SK-N-DZ (cell line): ENCODE measurements around the gene TMEM86A.

Experiments
- DNase-seq: peaks from one replicate; pipeline ENCODE4 v3.0.0-alpha.2; 2015; ENCODE audit warnings: low spot score

Gene TMEM86A

GRCh38 chr11:18723991-18724390, 25.4 kb downstream of the TMEM86A start:
- DNase-seq: no peak

GRCh38 chr11:18726040-18726439, 27.5 kb downstream of the TMEM86A start, which contains the start of gene IGSF22:
Gene IGSF22 (minus strand): TSS chr11:18726188. CDS start chr11:18724236, 1,952 bp downstream.
- no peak for DNase-seq

GRCh38 chr11:18727479-18728236, 29.1 kb downstream of the TMEM86A start:
- DNase-seq: peak; percentile 74

GRCh38 chr11:18728658-18729057, 30.1 kb downstream of the TMEM86A start:
- DNase-seq: no peak

DNA sequence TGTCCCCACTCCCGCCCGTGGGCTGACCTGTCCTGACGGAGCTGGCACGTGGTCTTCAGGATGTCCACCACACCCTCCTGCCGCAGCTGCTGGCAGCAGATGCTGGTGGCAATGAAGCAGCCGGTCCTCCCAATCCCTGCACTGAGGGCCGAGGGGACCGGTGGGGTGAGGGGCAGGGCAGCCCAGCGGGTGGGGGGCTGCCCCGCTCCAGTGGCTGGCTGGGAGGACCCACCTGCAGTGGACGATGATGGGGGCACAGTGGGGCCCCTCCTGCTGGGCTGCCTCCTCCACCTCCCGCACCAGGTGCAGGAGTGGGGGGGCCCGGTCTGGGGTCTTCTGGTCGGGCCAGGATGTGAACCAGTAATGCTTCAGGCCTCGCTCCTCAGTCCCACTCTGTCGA, 30.8 kb downstream of the TMEM86A start:
- no peak for DNase-seq

DNA sequence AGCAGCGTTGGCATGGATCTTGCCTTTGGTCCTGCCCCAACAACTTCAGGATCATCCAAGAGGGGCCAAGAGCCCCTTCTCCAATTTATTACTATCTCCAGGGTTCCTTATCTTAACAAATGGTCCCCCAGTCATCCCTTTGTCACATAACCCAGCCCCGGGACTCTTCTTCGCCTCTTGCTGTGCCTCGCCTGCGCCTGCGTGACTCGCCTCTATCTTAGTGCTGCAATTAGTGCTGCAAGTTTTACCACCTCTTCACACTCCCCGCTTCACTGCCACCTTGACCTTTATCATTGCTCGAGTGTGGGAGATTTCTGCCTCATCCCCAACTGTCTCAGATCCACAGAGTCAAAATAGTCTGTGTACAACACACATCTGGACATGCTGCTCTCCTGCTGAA, 31.4 kb downstream of the TMEM86A start:
- DNase-seq: no peak

DNA sequence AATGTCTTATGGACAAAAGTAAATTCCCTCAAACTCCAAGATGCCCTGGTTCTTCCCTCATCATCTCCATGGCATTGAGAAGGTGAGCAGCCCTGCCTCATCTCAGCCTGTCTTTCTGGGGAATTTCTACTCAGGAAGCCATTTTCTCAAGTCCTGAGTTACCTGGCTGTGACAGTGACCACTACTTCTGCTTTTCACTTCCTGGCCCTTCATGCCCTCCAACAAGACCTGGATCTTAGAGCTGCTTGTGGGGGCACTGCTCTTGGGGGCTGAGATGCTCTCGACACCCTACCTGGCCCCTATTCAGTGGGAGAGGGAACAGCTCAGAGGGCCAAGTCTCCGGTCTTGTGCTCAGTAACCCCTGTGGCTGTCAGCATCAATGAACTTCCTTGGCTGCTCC, 32.9 kb downstream of the TMEM86A start:
- no peak for DNase-seq

GRCh38 chr11:18731949-18732821, 33.6 kb downstream of the TMEM86A start:
- peak; percentile 64 for DNase-seq

DNA sequence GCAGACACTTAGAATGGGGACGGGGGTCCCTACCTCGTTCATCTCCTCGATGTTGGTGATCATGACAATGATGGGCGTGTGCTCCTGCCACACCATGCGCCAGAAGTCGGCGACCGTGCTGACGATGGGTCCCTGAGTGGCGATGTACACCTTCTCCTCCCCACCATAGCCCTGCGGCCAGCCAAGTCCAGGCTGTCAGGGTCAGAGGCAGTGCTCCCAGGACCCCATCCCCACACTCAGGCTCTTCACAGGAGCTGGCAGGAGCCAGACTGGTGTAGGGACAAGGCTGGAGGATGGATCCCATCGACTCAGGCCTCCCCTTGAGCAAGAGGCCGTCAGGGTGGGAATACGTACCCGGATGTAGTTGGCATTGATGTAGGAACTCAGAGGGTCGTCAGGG, 34.6 kb downstream of the TMEM86A start:
- DNase-seq: no peak

GRCh38 chr11:18736590-18737148, 38.1 kb downstream of the TMEM86A start:
- DNase-seq: no peak

DNA sequence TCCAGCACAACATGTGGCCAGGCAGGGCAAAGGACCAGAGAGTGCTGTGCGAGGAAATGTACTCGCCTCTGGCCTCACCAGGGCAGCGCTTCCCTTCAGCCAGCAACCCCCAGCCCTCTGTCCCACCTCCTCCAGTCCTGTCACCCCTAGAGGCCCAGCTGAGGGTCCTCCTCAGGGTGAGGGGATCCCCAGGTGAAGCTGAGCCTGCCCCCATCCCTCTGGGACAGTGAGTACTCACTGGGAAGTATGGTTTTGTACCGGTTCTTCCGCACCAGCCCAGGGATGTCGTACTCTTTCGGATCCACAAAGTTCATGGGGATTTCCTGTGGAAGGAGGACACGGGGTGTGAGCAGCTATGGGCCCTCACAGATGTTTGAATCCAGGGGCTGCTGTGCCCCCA, 39.1 kb downstream of the TMEM86A start:
- DNase-seq: no peak

DNA sequence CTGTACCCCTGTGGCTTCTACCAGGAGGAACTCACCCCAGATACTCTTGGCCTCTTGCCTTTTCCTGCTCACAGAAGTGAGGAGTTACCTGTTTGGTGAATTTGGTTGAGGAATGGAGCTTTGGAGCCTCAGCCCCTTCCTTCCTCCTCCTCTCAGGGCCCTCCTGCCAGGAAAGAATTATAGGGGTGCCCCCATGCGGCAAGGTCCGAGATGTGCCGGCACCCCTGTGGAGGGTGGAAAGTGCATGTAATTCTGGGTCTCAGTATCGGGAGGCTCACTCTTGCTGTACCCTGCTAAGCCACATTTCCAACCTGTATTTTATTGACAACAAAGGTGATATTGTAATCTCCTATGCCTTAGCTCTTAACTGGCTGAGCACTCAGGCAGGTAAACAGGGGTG, 41.1 kb downstream of the TMEM86A start:
- no peak for DNase-seq

DNA sequence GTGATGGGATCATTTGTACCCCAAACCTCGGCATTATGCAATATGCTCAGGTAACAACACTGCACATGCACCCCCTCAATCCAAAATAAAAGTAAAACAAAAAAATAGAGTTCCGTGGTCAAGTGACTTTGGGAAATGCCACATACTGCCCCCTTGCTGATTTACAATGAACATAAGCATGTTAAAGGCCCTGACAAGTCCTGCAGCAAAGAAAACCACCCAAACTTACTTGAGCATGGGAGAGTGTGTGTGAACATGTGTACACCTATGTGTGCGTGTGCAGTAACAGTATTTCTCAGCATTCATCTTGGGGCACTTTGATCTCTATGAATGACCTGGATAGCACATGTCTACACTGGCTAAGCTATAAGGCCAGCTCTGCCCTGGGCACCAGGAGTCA, 43.2 kb downstream of the TMEM86A start:
- no peak for DNase-seq

- no peak for DNase-seq
These were observed 44.8 kb downstream of the TMEM86A start for GRCh38 chr11:18743365-18743764.

DNA sequence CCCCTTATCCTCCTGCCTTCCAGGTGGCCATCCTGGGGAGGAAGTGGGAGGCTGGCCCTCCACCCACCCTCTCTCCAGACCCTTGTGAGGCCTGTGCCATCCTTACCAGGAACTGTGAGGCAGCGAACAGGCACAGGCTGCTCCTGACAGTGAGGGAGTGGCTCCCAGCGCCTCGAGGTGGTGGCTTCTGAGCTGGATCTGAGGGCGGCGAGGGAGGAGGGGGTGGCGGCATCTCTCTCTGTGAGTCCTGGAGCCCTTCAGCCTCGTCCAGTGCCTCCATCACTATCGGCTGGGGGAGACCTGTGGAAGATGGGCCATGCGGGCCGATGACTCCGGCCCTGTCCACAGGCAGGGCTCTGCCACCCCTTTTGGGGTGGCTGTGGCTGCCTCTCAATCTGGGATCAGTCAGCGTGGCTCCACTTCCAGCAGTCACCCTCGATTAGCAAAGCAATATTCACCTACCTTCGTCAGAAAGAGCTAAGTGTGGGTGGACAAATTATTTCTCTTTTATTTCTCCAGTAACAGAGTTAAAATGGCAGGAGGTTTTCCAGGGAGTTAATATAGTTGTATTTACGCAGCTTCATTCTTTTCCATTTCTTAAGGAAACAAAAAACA, 45.4 kb downstream of the TMEM86A start:
- DNase-seq: peak; percentile 26

DNA sequence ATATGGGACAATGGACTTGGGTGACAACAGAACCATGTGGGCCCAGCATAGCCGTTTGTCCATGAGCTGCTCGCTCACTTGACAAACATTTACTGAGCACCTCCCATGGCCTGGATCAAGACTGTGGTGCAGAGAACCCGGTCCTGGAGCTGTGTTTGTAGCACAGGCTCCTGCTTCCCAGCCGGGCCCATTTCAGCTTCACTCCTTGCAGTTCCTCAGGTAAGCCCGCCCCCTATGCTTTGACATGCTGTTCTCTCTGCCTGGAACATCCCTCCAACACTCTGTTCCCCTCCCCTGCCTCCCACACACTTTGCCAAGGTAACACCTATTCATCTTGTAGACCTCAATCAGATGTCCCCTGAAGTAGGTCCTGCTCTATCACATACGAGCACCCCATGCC, 46.7 kb downstream of the TMEM86A start:
- DNase-seq: no peak

GRCh38 chr11:18748766-18749365, 50.3 kb downstream of the TMEM86A start:
- DNase-seq: no peak

GRCh38 chr11:18749681-18750319, 51.2 kb downstream of the TMEM86A start:
- DNase-seq: no peak

- DNase-seq: no peak
These were observed 52.4 kb downstream of the TMEM86A start for GRCh38 chr11:18750944-18751343.

DNA sequence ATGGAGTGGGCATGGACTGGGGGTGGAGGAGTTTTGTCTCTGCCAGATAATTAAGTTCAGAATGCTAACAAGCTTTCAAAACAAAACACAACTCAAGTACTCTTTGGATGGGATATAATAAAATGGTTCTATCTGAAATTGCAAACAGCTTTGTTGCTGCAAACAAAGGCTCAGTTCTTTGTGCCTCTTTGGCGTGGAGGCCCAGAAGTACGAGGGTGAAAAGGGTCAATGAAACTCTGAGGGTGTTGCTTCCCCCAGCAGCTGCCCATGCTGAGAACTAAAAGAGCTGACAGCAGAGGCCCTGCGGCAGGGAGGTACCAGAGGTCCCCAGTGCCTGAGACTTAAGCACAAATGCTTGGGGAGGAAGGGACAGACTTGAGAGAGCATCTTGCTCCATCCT, 53.9 kb downstream of the TMEM86A start:
- DNase-seq: no peak

DNA sequence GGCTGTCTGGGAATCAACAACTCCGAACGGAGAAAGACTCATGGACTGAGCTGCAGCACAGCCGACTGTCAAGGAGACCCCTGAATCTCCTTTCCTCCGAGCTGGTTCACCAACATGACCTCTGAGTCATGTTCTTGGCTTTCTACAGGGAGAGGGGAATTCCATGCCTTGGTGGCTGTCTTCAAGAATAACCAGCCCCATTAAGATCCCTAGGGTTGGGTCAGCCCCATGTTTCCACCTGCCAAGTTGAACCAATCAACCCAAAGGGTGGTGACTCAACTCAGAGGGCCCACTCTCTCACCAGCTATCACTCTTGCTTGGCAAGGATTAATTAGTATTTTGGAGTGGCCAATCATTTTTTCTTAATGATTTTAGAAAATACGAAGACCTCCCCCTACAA, 55.7 kb downstream of the TMEM86A start:
- no peak for DNase-seq
